Measurements from ENCODE around the gene FANCE.
"Not testable (repeated sequence)": the region's sequence is repeated elsewhere in the genome, so short reads cannot be mapped to it uniquely, and the experiment has no call there.

Gene FANCE

DNA sequence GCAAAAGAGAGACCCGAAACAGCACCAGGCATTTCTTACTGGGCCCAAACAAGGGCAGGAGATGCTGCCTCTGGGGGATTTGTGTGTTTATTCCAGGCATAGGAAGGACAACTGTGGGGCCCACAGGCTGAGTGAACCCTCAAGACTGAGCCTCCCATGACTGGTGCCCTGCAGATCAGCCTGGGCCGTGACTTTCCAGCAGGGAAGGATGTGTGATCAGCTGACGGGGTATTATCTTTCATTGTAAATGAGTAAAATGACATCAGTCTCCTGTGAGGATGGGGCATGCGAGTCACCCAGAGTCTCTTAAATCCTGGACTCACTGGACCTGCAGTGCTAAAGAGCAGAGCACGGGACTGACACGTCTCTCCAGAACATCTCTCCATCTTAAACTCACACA lies 48.6 kb downstream of the FANCE start:
- peak; percentile 58 for DNase-seq

DNA sequence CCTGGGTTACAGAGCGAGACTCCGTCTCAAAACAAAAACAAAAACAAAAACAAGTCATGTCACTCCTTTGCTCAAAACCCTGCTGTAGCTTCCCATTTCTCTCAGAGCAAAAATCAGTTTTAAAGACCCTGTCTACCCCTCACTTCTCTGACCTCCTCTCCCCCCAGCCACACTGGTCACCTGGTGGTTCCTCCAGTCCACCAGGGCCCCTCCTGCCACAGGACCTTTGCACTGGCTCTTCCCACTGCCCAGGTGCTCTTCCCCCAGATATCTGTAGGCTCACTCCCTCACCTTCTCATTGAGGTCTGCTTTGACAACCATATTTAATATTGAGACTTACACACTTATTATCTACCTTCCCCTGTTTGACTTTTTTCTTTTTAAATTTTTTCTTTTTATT lies 49.6 kb downstream of the FANCE start:
- no peak for DNase-seq

DNA sequence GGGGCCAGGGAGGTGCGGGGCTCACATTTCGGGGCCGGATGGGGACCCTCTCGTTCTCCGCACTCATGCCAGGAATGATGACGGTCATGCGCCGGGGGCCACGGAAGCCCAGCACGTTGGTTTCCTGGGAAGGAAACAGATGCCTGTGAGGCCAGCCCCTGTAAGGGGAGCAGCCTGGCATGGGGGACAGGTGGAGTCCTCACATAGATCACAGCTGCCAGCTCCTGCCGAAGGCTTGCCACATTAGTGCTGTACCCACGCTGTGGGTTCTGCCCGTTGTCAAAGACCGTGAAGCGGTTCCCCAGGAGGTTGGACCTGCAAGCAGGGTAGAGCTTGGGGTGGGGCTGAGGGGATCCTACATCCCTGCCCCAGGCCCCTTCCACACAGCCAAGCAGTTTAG lies 51.4 kb downstream of the FANCE start:
- no peak for DNase-seq

DNA sequence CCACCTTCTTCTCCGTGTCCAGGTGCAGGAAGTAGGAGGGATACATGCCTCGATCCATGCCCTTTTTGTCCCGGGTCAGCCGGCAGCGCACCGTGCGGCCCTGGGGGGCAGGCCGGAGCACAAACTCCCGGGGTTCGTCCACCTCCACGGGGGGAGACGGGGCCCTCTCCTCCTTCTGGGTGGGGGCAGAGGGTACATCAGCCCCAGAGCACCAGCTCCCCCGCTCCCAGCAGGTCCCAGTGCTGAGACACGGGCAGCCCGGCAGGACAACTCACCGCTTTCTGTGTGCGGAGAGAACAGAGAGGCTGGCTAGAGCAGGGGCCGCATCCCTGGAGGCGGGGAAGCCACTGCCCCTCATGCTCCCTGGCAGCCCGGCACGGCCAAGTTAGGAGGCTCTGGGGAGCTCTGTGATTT lies 53.9 kb downstream of the FANCE start:
- DNase-seq = no peak

DNA sequence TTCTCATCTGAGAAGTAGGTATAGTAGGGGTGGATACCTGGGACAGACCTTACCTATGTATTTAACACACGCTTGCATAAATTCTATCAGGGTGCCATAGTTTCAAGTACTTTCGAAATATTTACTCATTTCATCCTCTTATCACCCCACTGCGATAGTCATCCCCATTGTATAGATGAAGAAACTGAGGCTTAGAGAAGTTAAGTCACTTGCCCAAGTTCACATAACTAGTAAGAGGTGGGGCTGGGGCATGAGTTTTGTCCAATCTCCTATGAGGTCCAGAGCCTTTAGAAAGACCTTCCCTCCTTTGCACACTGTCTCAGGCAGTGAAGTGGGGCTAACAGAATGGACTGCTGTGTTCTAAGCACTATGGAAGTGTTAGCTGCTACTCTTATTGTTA lies 54.4 kb downstream of the FANCE start:
- DNase-seq = no peak

DNA sequence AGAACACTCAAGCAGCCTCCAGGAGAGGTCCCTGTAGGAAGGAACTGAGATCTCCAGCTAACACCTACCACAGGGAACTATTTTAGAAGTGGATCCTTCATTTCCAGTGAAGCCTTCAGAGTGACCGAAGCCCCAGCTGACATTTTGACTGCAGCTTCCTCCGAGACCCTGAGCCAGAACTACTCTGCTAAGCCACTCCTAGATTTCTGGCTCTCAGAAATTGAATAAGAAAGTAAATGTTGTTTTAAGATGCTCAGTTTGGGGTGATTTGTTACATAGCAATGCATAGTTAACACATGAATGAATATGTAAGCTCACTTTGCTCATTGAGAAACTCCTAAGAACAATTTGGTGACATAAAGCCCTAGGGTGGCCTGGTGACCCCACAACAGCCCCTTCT lies 55.1 kb downstream of the FANCE start:
- DNase-seq = no peak

DNA sequence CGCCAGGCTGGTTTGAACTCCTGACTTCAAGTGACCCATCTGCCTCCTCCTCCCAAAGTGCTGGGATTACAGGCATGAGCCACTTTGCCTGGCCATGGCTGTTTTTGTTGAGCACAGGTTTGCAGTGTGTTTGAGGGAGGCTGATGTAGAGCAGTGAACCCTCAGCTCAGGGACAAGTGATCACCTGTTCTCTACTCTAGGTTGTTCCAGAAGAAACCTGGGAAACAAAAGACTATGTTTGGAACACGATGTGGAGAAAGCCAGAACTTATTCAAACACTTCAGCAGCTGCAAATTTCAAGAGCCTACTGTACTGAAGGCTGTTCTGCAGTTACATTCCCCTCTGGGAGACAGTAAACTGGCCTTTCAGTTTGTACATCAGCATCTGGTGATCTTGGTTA lies 55.9 kb downstream of the FANCE start:
- no peak for DNase-seq

DNA sequence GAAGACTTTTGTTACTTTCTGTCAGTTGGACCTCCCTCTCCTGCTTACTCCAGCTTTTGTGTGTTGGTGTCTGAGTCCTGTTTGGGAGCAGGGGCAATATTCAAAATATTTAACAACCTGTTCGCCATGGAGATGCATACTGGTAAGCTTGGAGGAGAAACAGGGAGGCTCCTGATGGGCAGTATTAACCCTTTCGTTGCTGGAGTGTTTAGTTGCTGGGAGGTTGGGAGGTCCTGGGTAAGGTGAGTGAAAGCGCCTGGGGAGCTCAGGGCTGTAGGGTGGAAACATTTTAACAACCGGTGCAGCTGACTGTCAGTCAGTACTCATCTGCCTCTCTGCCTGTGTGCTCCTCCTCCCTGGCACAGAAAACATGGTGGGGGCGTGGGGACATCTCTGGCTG lies 56.4 kb downstream of the FANCE start:
- DNase-seq = no peak

DNA sequence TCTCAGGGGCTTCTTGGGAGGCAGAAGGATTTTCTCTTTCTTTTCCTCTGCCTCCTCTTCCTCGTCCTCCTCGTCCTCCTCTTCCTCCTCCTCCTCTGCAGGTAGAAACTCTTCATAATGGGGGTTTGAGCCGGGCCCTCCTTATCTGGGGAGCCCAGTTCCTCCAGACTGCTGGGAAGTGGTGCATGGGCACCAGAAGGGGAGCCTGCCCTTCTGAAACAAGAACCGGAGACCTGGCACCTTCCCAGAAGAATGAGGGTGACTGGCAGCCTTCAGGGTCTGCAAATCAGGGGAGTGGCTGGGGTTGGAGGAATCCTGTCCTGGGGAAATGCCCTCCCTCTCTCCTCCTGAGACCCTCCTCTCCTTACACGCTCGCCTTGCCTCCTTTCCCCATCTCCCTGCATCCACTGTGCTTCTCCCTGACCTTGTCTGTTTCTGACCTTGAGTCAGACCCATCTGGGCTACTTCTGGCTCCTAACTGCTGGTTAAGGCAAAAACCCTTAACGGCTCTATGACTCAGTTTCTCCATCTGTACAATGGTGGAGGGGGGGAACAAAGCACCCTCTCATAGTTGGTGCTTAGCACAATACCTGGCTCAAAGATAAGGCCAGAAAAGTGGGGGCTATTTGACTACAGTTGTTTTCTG lies 58.9 kb downstream of the FANCE start:
- DNase-seq = no peak

DNA sequence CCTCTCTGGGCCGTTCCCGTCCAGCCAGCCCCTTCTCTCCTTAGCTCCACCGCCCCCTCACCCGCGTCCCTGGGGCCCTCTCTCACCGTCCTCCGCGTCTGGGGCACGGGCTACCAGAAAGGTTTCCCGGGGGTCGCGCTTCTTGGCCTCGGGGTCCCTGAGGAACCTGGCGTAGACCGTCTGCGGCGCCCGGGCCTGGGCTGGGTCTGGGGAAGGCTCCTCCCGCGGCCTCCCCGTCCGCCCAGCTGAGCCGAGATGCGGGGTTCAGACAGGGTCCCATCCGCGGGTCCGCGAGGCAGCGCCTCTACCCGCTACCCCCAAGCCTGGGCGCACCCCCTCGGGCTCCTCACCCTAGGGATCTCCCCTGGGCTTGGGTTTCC lies 59.4 kb downstream of the FANCE start:
- DNase-seq = no peak

DNA sequence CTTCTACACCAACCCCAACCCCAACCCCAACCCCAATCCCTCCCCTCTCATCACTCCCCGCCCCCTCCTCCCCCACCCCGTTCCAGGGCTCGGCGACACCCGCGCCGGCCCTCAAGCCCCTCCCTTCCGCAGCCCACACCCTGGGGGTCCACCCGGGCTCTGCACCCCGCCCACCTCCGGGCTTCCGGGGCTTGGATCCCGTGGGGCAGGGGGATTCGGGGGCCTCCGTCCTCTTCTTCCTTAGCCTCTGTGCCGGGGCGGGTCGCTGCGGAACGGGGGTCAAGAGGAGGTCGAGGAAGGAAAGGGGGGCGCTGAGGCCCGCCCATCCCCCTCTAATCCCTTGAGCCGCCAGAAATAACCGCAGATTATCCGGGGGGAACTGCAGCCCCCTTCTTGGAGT lies 59.9 kb downstream of the FANCE start:
- DNase-seq = no peak

DNA sequence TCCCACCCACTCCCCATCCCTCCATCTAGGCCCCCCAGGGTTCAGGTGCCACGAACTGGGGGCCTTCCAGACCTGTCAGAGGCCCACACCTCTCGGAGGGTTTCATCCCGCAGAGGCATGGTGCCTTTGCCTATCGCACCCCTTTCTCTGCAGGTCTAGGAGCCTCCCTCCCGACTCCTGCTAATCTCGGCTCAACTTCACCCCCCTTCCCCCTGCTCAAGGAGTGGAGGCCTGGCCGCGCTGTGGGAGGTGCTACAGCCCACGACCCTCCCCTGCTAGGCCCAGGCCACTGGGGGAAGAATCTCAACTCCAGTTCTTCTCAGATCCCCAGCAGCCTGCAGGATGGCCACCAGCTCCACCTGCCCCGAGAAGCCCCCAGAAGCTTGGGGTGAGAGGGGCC lies 60.6 kb downstream of the FANCE start, which contains the start of gene TULP1:
TSS of gene TULP1 (minus strand) at position 157 of the 400 bp plus-strand sequence. CDS start at position 119, 38 bp downstream.
- DNase-seq = no peak

DNA sequence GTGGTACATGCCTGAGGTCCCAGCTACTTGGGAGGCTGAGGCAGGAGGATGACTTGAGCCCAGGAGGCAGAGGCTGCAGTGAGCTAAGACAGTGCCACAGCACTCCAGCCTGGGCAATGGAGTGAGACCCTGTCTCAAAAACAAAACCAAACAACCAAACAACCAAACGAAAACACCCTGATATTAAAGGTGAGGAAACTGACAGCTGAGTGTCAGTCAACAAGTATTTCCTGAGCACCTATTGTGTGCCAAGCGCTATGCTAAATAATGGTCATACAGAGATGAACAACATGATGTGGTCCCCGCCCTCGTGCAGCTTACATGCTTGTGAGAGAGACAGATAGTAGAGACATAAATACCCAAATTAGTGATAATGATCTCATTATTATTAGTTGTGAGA lies 62.4 kb downstream of the FANCE start:
- DNase-seq = no peak

DNA sequence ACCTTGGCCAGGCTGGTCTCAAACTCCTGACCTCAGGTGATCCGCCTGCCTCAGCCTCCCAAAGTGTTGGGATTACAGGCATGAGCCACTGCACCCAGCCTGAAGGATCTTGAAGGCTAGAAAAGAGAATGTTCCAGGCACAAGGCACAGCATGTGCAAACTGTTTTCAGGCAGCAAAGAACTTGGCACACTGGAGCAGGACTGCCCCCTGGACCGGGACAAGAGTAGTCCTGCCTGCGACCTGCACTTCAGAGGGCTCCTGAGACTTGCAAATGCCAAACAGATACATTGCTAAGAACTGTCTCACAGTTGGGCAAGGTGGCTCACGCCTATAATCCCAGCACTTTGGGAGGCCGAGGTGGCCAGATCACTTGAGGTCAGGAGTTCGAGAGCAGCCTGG lies 63.8 kb downstream of the FANCE start:
- DNase-seq = not testable (repeated sequence)
